ENCODE data around the gene TDP1.
"Not testable (repeated sequence)": the region's sequence is repeated elsewhere in the genome, so short reads cannot be mapped to it uniquely, and the experiment has no call there.

Gene TDP1

DNA sequence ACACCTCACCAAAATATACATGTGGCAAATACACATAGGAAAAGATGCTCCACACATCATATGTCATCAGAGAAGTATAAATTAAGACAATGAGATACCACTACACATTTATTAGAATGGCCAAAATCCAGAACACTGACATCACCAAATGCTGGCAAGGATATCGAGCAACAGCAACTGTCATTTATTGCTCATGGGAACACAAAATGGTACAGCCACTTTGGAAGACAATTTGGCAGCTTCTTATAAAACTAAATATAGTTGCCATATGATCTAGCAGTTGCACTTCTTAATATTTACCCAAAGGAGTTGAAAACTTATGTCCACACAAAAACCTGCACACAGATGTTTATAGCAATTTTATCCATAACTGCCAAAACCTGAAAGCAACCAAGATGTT, 99.1 kb downstream of the TDP1 start:
- DNase-seq = no peak

DNA sequence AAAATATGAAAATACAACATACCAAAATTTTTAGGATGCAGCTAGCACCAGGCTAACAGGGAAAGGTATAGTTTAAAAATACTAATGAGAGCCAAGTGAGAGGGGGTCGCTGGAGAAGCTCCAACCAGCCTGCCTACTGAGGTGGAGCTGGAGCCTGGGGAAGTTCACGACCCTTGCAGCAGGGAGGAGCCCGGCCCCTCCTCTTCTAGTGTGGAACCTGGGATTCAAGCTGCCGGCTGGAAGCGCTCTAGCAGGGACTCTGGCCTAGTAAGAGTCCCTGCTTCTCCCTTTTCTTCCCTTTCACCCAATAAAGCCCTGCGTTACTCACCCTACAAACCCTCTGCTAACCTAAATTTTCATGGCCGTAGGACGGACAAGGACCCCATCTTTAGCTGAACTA, 101.1 kb downstream of the TDP1 start:
- DNase-seq = no peak

DNA sequence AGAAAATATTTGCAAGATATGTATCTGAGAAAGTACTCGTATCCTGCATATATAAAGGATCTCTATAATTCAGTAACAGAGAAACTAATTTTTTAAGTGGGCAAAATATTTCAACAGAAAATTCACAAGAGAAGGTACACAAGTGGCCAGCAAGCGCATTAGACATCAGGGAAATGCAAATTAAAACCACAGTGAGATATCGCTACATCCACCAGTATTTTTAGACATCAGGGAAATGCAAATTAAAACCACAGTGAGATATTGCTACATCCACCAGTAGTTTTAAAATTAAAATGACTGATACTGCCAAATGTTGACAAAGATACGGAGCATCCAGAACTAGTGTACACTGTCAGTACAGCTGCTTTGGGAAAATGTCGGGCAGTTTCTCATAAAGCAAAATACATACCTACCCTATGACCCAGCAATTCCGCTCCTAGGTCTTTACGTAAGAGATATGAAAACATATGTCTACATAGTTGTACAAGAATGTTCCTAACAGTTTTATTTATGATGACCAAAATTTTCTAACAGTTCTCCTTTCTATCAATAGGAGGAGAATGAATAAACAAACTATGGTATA, 103.2 kb downstream of the TDP1 start:
- DNase-seq = no peak

DNA sequence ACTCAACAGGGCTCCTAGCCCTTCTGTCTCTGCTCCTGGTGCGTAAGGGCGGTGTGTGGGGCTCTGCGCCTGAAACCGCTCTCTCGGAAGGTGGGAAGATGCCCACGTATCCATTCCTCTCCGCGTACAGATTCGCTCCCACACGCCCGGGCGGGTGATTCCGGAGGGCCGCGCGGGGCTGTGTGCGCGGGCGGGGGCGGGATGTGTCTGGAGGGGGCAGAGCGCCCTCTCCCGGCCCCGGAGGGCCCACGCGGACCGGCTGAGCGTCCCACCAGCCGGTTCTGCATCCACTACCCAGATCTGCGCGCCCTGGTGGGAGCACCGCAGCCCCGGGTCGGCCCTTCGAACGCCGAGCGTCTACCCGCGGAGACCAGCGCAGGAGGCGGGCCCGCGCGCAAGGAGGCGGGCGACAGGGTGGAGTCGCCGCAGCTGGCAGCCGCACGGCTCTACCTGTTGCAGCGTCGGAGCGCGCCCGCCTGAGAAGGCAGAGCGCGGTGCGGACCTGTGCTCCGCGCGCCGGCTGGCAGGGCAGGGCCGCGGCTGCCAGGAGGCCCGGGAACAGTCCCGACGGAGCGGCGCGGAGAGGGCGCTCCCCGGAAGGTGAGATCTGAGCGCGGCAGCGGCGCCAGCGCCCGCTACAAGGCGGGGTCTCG, 104.7 kb downstream of the TDP1 start:
- DNase-seq = peak; percentile 64

DNA sequence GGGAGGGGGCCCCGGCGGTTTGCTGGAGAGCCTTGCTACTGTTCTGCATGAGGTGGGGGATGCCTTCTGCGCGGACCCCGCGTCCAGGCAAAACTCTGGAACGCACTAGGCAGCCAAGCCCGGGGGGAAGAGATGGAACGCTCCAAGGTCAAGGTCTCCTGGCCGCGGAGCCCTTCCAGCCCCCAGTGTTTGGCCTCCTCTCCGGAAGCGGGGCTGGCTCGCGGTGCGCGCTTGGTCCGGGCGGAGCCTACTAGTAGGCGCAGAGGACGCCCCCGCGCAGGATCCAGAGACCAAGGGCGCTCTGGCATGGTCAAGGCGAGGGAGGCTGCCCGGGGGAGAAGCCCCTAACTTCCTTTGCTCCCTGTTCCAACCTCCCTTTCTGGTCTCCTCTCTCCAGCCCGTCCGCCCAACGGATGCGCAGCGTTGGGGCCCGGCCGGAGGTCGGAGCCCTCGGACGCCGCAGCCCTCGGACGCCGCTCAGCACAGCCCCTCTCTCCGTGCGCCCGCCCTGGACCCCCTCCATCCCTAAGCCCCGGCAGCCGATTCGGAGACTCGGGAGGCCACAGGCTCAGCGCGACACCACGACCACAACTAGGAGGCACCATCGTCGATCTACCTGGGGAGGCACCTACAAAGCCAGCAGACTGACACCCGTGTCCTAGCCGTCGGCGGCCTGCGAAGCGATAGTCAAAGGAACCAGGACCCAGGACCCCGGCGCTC, 105.4 kb downstream of the TDP1 start:
- DNase-seq = no peak

DNA sequence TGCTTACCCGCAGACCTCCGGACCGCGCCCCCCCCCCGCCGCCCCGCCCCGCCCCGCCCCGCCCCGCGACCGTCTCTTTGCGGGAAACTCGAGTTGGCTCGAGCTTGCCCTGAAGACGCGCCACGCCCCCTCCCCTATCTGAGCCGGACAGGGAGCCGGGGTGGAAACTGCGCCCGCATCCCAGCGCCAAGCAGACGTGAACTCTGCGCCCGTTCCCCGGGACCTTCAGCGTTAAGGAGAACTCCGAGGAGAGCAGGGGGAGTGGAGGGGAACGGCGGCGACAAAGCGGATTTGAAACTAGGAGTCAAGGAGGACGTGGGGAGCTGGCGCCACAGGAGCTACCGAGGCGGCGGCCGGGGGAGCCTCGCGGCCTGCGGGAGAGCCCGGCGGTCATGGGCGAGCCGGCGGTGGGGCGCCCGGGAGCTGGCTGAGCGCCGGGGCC, 106.0 kb downstream of the TDP1 start, which contains the start of gene KCNK13:
Gene KCNK13 (plus strand): TSS at position 310 of the 442 bp plus-strand sequence. CDS start 212 bp downstream, outside the sequence.
- peak; percentile 55 for DNase-seq

DNA sequence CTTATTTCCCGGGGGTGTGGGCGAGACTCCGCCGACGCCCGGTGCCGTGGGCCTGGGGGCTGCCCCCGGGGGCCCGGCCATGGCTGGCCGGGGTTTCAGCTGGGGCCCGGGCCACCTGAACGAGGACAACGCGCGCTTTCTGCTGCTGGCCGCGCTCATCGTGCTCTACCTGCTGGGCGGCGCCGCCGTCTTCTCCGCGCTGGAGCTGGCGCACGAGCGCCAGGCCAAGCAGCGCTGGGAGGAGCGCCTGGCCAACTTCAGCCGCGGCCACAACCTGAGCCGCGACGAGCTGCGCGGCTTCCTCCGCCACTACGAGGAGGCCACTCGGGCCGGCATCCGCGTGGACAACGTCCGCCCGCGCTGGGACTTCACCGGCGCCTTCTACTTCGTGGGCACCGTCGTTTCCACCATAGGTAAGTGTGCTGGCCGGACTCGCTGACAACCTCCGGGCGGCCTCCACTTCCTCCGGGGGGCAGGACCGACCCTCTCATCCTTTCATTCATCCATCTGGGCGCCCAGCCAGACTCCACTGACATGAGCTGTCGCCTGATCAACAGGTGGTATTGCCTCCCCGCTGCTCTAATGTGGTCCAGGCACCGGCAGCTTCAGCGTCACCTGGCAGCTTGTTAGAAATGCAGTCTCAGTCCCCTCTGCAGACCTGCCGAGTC, 106.5 kb downstream of the TDP1 start:
- DNase-seq = peak; percentile 55

DNA sequence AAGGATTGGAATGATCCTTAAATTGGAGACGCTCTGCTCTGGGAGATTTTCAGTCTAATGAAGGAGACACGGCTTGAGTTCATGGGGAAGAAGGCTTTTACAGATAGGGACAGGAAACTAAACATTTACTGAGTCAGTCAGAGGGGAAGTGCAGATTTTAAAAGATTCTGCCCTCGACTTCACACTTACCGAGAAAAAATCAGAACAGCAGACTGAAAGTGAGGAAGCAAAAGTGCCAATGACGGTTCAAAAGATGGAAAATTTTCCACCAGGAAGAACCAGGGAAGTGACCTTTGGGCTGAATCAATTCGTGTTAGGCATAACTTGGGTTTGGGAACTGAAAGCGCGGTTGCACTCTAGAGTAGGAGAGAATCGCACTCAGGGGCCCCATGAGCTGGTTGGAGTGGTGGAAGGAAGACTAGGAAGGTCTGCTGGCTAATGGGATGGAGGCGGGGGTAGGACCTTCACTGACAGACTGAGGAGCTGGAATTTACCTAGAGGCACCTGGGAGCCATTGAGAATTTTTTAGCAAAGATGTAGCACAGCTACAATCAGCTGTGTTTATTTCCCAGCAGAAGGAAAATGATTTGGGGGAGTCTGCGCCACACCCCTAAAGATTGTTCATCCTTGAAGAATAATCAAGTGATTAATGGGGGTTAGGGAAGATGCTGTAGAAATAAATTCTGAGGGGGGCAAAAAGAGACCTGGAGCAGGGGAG, 107.3 kb downstream of the TDP1 start:
- no peak for DNase-seq

DNA sequence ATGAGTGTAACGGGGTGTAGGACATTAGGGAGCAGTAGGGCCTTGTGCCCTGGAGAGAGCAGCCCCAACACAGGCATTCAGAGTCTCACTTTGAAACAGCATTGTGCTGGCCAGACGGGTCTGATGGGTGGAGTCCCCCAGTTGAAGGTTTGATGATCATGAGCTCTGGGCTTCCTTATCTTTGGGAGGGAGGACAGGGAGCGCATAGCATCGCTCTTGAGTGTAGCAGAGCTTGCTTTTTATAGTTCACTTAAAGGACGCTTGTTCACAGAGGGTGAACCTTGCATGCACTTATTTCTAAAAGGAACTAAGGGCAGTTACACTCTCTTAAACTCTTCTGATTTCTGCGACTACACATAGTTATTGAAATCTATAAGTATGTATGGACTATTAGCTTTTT, 116.6 kb downstream of the TDP1 start:
- no peak for DNase-seq

DNA sequence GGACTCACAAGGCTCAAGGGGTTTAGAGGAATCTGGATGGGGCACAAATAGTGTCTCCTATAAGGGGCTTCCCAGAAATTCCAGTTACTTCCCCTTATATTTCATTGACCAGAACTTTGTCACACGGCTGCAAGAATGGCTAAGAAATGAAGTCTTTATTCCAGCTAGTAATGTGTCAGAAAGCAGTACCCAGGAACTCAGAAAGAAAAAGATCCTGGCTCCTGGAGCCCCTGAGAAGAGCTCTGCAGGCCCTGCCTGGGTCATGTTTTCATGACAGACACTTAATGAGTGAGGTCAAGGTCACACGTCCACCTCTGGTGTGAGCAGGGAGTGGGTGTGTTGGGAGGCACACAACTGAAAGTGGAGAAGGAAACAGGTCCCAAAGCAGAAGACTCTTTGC, 123.8 kb downstream of the TDP1 start:
- DNase-seq = no peak

DNA sequence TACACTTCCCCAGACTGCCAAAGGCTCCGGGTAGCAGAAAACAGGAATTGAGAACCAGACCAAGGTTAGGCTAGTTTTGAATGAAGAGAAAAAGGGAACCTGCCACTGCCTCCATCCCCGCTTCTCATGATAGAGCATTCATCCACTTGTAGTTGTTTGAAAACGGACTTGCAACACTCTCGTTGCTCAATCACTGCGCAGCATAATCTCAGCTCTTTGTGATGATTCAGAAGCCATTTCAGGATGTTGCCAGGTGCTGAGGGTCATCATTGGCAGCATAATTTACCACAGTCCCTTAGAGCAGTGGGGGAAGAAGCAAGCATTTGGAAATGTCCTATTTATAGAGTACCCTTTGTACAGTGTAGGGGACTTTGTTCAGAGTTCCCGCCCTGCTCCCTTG, 131.7 kb downstream of the TDP1 start:
- DNase-seq = no peak

DNA sequence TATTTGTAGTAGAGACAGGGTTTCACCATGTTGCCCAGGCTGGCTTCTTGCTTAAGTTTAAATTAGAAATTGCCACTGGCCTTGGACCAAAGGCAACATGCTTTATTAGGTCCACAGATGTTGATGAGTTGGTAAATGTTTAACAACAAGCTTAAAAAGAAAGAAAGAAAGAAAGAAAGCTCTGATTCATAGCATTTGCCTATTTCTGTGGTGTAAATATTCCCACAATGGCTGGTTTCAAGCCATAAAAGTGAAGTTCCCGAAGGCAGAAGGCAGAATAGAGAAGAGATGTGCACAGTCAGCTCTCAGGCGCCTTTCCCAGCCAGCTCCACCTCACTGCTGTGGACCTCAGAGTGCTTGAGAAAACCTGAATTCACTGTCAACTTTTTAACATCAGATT, 132.4 kb downstream of the TDP1 start:
- DNase-seq = no peak

DNA sequence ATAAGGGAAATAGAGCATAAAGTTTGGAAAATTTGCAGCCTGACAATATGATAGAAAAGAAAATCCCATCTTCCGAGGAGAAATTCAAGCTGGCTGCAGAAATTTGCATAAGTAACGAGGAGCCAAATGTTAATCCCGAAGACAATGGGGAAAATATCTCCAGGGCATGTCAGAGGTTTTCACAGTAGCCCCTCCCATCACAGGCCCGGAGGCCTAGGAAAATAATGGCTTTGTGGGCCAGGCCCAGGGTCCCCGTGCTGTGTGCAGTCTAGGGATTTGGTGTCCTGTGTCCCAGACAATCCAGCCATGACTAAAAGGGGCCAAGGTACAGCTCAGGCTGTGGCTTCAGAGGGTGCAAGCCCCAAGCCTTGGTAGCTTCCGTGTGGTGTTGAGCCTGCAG, 133.8 kb downstream of the TDP1 start:
- not testable (repeated sequence) for DNase-seq

DNA sequence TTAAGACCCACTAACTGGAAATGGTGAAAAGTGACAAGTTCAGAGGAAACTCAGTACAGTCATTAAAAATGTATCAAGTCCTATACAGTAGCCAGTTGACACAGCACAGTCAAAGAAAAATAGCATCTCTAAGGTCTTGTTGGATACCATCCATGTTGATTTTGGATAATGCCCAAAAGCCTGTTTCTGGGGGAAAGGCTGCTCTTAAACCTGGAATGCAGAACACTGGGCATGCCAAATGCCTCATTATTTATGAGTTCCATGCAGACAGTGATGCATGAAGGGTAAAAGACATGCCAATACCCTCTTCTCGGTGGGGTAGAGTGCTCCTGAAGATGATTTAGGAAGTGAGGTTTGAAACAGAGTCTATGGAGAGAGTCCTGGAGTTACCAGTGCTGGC, 135.7 kb downstream of the TDP1 start:
- DNase-seq = no peak

DNA sequence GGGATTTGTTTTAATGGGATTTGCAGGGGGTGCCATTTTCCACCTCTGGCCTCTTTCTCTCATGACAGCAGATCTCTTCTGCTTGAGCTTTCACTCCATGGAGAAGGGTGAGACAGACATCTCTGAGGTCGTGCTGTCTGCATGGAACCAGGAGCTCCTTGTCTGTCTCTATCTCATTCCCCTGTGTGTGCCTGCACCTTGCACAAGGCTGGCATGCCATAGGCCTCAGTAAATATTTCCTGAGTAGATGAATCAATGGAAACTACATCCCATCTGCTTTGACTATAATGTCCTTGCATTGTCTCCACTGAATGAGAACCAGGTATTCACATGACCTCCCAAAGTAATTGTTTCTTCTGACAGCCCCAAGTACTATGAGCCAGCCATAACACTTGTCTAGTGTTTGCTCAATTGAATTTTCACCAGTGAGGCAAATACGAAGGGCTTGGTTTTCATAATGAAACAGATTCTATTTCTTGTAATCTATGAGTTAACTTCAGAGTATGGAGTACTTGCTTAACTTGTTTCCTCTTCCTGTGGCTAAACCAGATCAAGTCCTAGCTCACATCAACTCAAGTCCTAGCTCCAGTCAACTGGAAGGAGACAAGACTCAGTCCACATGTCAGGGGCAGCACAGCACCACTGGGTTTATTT, 138.3 kb downstream of the TDP1 start:
- DNase-seq = no peak
